IMR-90 (cell line): ENCODE measurements around the gene TEAD4. TPM values are rescaled to one million over a fixed set of nuclear protein-coding genes. Genes with fewer than 3 reads are reported as not detected.

Experiments
- ATAC-seq: fragments of 200-7000 bp; cut with Tn5 transposase; 2 replicates; pipeline ENCODE4 v1.9.1; 2020; ENCODE audit warnings: low read depth, mild to moderate bottlenecking, moderate library complexity
- BruUV-seq: library from RNA; stranded (reverse); fragments of 400-500 nt; replicated peaks from 2 replicates; lab custom pipeline; 2021; lab: Mats Ljungman, UMichigan
- CTCF ChIA-PET: fragments of 300-600 bp; formaldehyde crosslinking; extraction: SDS; loops from one replicate; lab custom pipeline; 2021; ENCODE audit warnings: antibody characterized with exemption; lab: Yijun Ruan, JAX
- POLR2A ChIA-PET: fragments of 300-600 bp; sonication (Branson Sonifier 250); formaldehyde crosslinking; loops from one replicate; lab custom pipeline; 2022; ENCODE audit warnings: antibody characterized with exemption; ENCODE audit not compliant: unreplicated experiment; lab: Charles Lee
- DNase-seq: peaks from one replicate; pipeline ENCODE4 v3.0.0; 2013
- H2AFZ ChIP-seq: replicated peaks from 2 replicates; pipeline ENCODE3; 2013; ENCODE audit warnings: low read length, mild to moderate bottlenecking; ENCODE audit not compliant: poor library complexity
- H2AK5ac ChIP-seq: 2 replicates; pipeline ENCODE4 v1.6.1; 2013; ENCODE audit warnings: low read depth, low read length, inconsistent platforms
- H2AK9ac ChIP-seq: replicated peaks from 2 replicates; pipeline ENCODE3; 2013; ENCODE audit warnings: mild to moderate bottlenecking, low read depth, low read length, moderate library complexity; ENCODE audit not compliant: poor library complexity
- H2BK120ac ChIP-seq: 2 replicates; pipeline ENCODE4 v1.6.1; 2013; ENCODE audit warnings: low read depth, low read length, inconsistent platforms
- H2BK15ac ChIP-seq: 3 replicates; pipeline ENCODE4 v1.6.1; 2013; ENCODE audit warnings: low read depth, low read length, inconsistent platforms
- H2BK20ac ChIP-seq: 2 replicates; pipeline ENCODE4 v1.6.1; 2013; ENCODE audit warnings: low read depth, mild to moderate bottlenecking, inconsistent platforms, low read length, moderate library complexity
- H2BK5ac ChIP-seq: 2 replicates; pipeline ENCODE4 v1.6.1; 2013; ENCODE audit warnings: mild to moderate bottlenecking, low read depth, low read length, inconsistent platforms; ENCODE audit not compliant: poor library complexity, severe bottlenecking
- H3K14ac ChIP-seq: replicated peaks from 2 replicates; pipeline ENCODE4 v1.6.1; 2013; ENCODE audit warnings: low read depth, low read length, inconsistent platforms
- H3K18ac ChIP-seq: 2 replicates; pipeline ENCODE4 v1.6.1; 2013; ENCODE audit warnings: low read depth, low read length, control low read depth
- H3K23ac ChIP-seq: 2 replicates; pipeline ENCODE4 v1.6.1; 2013; ENCODE audit warnings: low read depth, low read length, inconsistent platforms
- H3K27ac ChIP-seq: 2 replicates; pipeline ENCODE4 v1.5.1; 2013; ENCODE audit warnings: mild to moderate bottlenecking, control low read depth, low read length; ENCODE audit not compliant: insufficient read depth
- H3K27me3 ChIP-seq: 2 replicates; pipeline ENCODE4 v1.6.1; 2013; ENCODE audit warnings: low read length; ENCODE audit not compliant: control insufficient read depth, insufficient read depth
- H3K36me3 ChIP-seq: 2 replicates; pipeline ENCODE4 v1.6.1; 2013; ENCODE audit warnings: low read length, mixed read lengths; ENCODE audit not compliant: control insufficient read depth, insufficient read depth
- H3K4ac ChIP-seq: 2 replicates; pipeline ENCODE4 v1.6.1; 2013; ENCODE audit warnings: low read depth, low read length, inconsistent platforms
- H3K4me1 ChIP-seq: 2 replicates; pipeline ENCODE4 v1.6.1; 2013; ENCODE audit warnings: low read length, mixed read lengths; ENCODE audit not compliant: control insufficient read depth, insufficient read depth
- H3K4me2 ChIP-seq: 2 replicates; pipeline ENCODE4 v1.6.1; 2013; ENCODE audit warnings: low read depth, mild to moderate bottlenecking, control low read depth, low read length, moderate library complexity
- H3K4me3 ChIP-seq: 2 replicates; pipeline ENCODE4 v1.5.1; 2013; ENCODE audit warnings: low read depth, mild to moderate bottlenecking, control low read depth, low read length, moderate library complexity; ENCODE audit not compliant: insufficient read depth
- H3K56ac ChIP-seq: 2 replicates; pipeline ENCODE4 v1.6.1; 2013; ENCODE audit warnings: low read length, inconsistent platforms; ENCODE audit not compliant: insufficient read depth; ENCODE audit errors: extremely low read depth
- H3K79me1 ChIP-seq, 2 experiments: 2 replicates each; pipeline ENCODE4 v1.6.1; 2013; ENCODE audit warnings: low read length in 2 of 2, inconsistent platforms in 1 of 2, low read depth in 1 of 2
- H3K9ac ChIP-seq: 2 replicates; pipeline ENCODE4 v1.6.1; 2013; ENCODE audit warnings: low read depth, low read length, control low read depth
- H3K9me1 ChIP-seq: 2 replicates; pipeline ENCODE4 v1.6.1; 2013; ENCODE audit warnings: low read length, inconsistent platforms; ENCODE audit not compliant: insufficient read depth
- H3K9me3 ChIP-seq: 2 replicates; pipeline ENCODE4 v1.6.1; 2013; ENCODE audit warnings: low read length; ENCODE audit not compliant: control insufficient read depth, insufficient read depth
- H4K20me1 ChIP-seq: 2 replicates; pipeline ENCODE4 v1.6.1; 2013; ENCODE audit warnings: low read length, inconsistent platforms; ENCODE audit not compliant: insufficient read depth
- H4K5ac ChIP-seq: 2 replicates; pipeline ENCODE4 v1.6.1; 2013; ENCODE audit warnings: mild to moderate bottlenecking, low read depth, low read length, control low read depth
- H4K8ac ChIP-seq, 2 experiments: 2 replicates each; pipeline ENCODE4 v1.6.1; 2013; ENCODE audit warnings: low read depth in 2 of 2, low read length in 2 of 2, control low read depth in 1 of 2, inconsistent platforms in 1 of 2
- H4K91ac ChIP-seq: 2 replicates; pipeline ENCODE4 v1.6.1; 2013; ENCODE audit warnings: low read depth, low read length, inconsistent platforms; ENCODE audit not compliant: insufficient read depth
- BHLHE40 ChIP-seq: fragments of 150-350 bp; IDR thresholded peaks from 2 replicates; pipeline ENCODE4 v1.6.1; 2016; ENCODE audit warnings: mild to moderate bottlenecking, low read depth, low read length
- CHD1 ChIP-seq: IDR thresholded peaks from 2 replicates; pipeline ENCODE4 v1.6.1; 2012; ENCODE audit warnings: low read depth, low read length, improper control_type of control experiment
- CTCF ChIP-seq: conservative IDR thresholded peaks from 2 replicates; pipeline ENCODE4 v1.5.1; 2012; ENCODE audit warnings: mild to moderate bottlenecking, low read depth, low read length, improper control_type of control experiment
- ELK1 ChIP-seq: fragments of 150-350 bp; IDR thresholded peaks from 2 replicates; pipeline ENCODE4 v1.6.1; 2016; ENCODE audit warnings: low read depth, mild to moderate bottlenecking, low read length, moderate library complexity, borderline replicate concordance
- FOS ChIP-seq: fragments of 150-350 bp; IDR thresholded peaks from 2 replicates; pipeline ENCODE4 v1.6.1; 2016; ENCODE audit warnings: low read depth, low read length
- MXI1 ChIP-seq: IDR thresholded peaks from 2 replicates; pipeline ENCODE4 v1.6.1; 2012; ENCODE audit warnings: low read depth, mild to moderate bottlenecking, low read length, moderate library complexity, borderline replicate concordance
- NFE2L2 ChIP-seq: fragments of 150-350 bp; IDR thresholded peaks from 2 replicates; pipeline ENCODE4 v1.6.1; 2016; ENCODE audit warnings: low read depth, mild to moderate bottlenecking, low read length
- POLR2A ChIP-seq: IDR thresholded peaks from 2 replicates; pipeline ENCODE4 v1.6.1; 2012; ENCODE audit warnings: mild to moderate bottlenecking, low read depth, low read length
- RAD21 ChIP-seq: IDR thresholded peaks from 2 replicates; pipeline ENCODE4 v1.6.1; 2012; ENCODE audit warnings: low read length, improper control_type of control experiment
- RCOR1 ChIP-seq: IDR thresholded peaks from 2 replicates; pipeline ENCODE4 v1.6.1; 2012; ENCODE audit warnings: mild to moderate bottlenecking, low read length, improper control_type of control experiment; ENCODE audit not compliant: insufficient replicate concordance
- RFX5 ChIP-seq: IDR thresholded peaks from 2 replicates; pipeline ENCODE4 v1.8.0; 2012; ENCODE audit warnings: low read depth, mild to moderate bottlenecking, low read length, moderate library complexity
- SMC3 ChIP-seq: fragments of 150-350 bp; IDR thresholded peaks from 2 replicates; pipeline ENCODE4 v1.6.1; 2016; ENCODE audit warnings: low read depth, mild to moderate bottlenecking, antibody characterized with exemption, low read length, moderate library complexity
- USF2 ChIP-seq: fragments of 150-350 bp; IDR thresholded peaks from 2 replicates; pipeline ENCODE4 v1.6.1; 2017; ENCODE audit warnings: mild to moderate bottlenecking, antibody characterized with exemption, low read length, low read depth
- WGBS, 2 experiments: methylation state at CpG; one replicate each; pipeline versions ENCODE4 v1.1.5 to v1.1.7; 2013; ENCODE audit warnings: missing lambda C conversion rate in 2 of 2; ENCODE audit not compliant: insufficient read length in 1 of 2; ENCODE audit errors: extremely low coverage in 2 of 2; 5-methylcytosine and 5-hydroxymethylcytosine counted together
- dilution Hi-C: fragments of 300-500 bp; cut with HindIII; formaldehyde crosslinking; loops from one replicate; pipeline ENCODE4 v1.14.3; 2018; ENCODE audit warnings: low sequenced_read_pairs; ENCODE audit not compliant: unreplicated experiment
- in situ Hi-C: fragments of 300-500 bp; cut with MboI; formaldehyde crosslinking; loops from 3 replicates; pipeline ENCODE4 v1.14.3; 2019; ENCODE audit warnings: low sequenced_read_pairs, inconsistent platforms, mixed read lengths
- intact Hi-C: fragments of 100-400 bp; cut with micrococcal nuclease; formaldehyde crosslinking; loops from 2 replicates; pipeline ENCODE4 v1.10.0; 2022
- polyA plus RNA-seq, 3 experiments: library from polyadenylated mRNA; depleted of rRNA; stranded (reverse); fragments of >200 nt; gene quantifications; 2 replicates each; pipeline ENCODE4 v1.2.3, GENCODE V29; 2012; ENCODE audit warnings: low replicate concordance in 1 of 3
- total RNA-seq: library from RNA; depleted of rRNA; stranded (reverse); fragments of >200 nt; gene quantifications from 2 replicates; pipeline ENCODE4 v1.2.3, GENCODE V29; 2012

The TEAD4 gene
- total and polyA plus RNA-seq, 2 of the 4 experiments (the other 2 are of a cell fraction) = 8.8 to 24.9 TPM

- no peak overlapping the region for H2BK120ac ChIP-seq
- no peak overlapping the region for H2BK20ac ChIP-seq
- intact Hi-C loops (no loop called here), in situ Hi-C loops (no loop called here), dilution Hi-C loops (no loop called here)
- no peak overlapping the region for H4K91ac ChIP-seq
- H2AK5ac ChIP-seq = no peak overlapping the region
- H3K9me1 ChIP-seq = peaks cover 5% of the 10 kb centered on the region
- POLR2A ChIA-PET = no interaction called here
- no peaks in the 10 kb centered on the region for H3K9me3 ChIP-seq
- no peak overlapping the region for H4K5ac ChIP-seq
- no peak overlapping the region for H4K8ac ChIP-seq
- no peaks in the 10 kb centered on the region for H3K36me3 ChIP-seq
- no peak for TF ChIP-seq RCOR1
- no peak for TF ChIP-seq FOS
- TF ChIP-seq SMC3 = no peak
- no peak for TF ChIP-seq POLR2A
- no peak for TF ChIP-seq RFX5
- no peak for TF ChIP-seq RAD21
- TF ChIP-seq USF2 = no peak
- no peak for TF ChIP-seq BHLHE40
- TF ChIP-seq CTCF = no peak
- no peak for TF ChIP-seq CHD1
- no peak for TF ChIP-seq ELK1
- TF ChIP-seq MXI1 = no peak
- no peak for TF ChIP-seq NFE2L2
- no peak overlapping the region for H2AK9ac ChIP-seq
- H3K79me1 ChIP-seq = no peaks in the 10 kb centered on the region
- H3K4me3 ChIP-seq = no peak overlapping the region
- no peak overlapping the region for H2AFZ ChIP-seq
- BruUV-seq = no TSS peak
- 50% methylated on average over 1 of the region's 8 CpGs; no CpG with 5 or more reads in 1 of the 2 experiments for WGBS, 2 experiments
- H3K4ac ChIP-seq = no peak overlapping the region
- 0 out of 2 replicates have a peak, but pooled peaks cover 6% of the 10 kb centered on the region for H4K20me1 ChIP-seq
- H3K56ac ChIP-seq = no peak overlapping the region
- CTCF ChIA-PET = no interaction called here
- no peak overlapping the region for H3K23ac ChIP-seq
- no peak for DNase-seq
- H3K9ac ChIP-seq = no peak overlapping the region
- no peak overlapping the region for H2BK5ac ChIP-seq
- no peak overlapping the region for H3K4me2 ChIP-seq
- H3K27me3 ChIP-seq = peaks cover 13% of the 10 kb centered on the region; the same call in 1 of the 2 replicates
- H3K27ac ChIP-seq = no peak overlapping the region
- no peak overlapping the region for H2BK15ac ChIP-seq
- no peaks in the 10 kb centered on the region for H3K4me1 ChIP-seq
- ATAC-seq = no peak
- no peak overlapping the region for H3K18ac ChIP-seq
- no peak overlapping the region for H3K14ac ChIP-seq
Measured at GRCh38 chr12:3047961-3048360, 88.8 kb downstream of the TEAD4 start.
